ENCODE measurements around the gene P2RX1.
A peak's percentile ranks its signal among the peaks of the same experiment; 100 is the strongest.

P2RX1 gene

DNA sequence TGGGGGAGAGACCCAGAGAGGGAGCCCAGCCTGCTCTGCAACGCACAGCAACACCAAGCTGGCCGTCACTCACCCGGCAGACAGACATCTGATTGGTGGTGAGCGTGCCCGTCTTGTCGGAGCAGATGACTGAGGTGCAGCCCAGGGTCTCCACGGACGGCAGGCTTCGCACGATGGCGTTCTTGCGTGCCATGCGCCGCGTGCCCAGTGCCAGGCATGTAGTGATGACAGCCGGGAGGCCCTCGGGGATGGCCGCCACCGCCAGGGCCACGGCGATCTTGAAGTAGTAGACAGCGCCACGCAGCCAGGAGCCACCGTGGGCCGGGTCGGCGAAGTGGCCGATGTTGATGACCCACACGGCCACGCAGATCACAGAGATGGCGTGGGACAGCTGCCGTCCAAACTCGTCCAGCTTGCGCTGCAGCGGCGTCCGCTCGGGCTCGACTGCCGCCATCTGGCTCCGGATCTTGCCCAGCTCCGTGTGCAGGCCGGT is 31.1 kb upstream of the P2RX1 start:
- no peak for DNase-seq (ENCODE audit: low read depth in 1 of 2, low spot score in 1 of 2)
- in situ Hi-C loops (cut with HindIII; ENCODE audit: low pct_unique_long_range_greater_than_20kb, low sequenced_read_pairs), result no loop called here
- TF ChIP-seq JUND (IDR thresholded peaks at IDR 0.05; ENCODE audit: low read depth), result no peak

DNA sequence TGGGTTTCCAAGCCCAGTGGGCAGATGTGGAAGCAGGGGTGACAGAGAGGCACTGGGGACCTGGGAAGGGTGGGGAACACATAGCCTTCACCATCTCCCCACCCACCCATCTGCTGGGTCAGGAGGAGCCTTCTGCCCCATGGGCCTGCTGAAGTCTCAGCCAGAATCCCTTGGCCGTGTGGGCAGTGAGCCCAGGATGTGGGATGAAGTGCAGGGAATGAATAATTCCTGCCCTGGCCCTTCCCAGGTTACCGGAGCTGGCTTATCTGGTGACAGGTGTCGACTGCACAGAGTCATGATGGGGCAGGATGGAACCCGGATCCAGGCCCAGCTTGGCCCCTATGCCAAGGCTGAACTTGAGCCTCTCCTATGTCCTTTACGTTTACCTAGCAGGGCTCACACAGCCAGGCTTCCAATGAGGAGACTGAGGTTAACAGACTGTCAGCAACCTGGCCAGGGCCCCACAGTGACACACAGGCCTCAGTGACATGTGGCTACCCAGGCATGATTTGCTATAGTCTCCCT is 30.5 kb upstream of the P2RX1 start:
- in situ Hi-C loops (cut with HindIII; ENCODE audit: low pct_unique_long_range_greater_than_20kb, low sequenced_read_pairs), result no loop called here
- TF ChIP-seq JUND (IDR thresholded peaks at IDR 0.05; ENCODE audit: low read depth), result no peak
- DNase-seq (ENCODE audit: low read depth in 1 of 2, low spot score in 1 of 2), result no peak

DNA sequence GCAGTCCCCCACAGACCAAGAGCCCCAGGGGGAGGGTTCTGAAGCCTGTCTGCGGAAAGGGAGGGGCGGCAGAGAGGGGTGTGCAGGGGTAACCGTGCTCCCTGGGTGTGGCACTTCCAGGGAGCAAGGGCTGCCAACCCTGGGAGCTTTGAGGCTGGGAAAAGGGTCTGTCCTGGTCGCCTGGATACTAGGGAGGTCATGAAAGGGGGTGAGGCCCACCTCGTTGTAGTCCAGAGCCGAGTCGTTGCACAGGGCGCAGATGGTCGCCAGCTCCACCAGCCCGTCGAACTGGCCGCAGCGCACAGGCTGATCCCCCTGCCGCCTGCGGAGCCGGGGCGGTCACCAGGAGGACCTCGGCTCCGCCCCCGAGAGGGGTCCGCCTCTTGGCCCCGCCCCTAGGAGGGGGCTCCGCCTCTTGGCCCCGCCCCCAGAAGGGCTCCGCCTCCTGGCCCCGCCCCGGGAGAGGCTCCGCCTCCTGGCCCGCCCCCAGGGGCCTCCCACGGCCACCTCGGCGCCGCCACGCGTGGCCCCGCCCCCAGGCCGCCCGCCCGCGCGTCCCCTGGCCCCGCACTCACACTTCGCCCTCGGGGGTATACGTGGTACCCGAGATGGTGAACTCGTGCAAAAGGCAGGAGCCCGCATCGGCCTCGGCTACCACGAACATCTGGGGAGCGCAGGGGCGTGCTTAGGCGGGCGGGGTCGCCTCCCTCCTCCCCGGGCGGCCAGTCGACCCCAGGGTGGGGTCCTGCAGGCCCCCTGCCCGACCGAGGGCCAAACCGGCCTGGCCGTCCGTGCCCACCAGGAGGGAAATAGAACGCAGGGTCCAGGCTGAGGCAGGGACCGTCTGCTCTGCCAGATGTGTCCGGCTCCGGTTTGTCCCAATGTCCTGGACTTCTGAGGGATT is 28.5 kb upstream of the P2RX1 start:
- TF ChIP-seq JUND (IDR thresholded peaks at IDR 0.05; ENCODE audit: low read depth), result no peak
- peak; percentile 39 to 67 for DNase-seq (ENCODE audit: low read depth in 1 of 2, low spot score in 1 of 2)
- in situ Hi-C loops (cut with HindIII; ENCODE audit: low pct_unique_long_range_greater_than_20kb, low sequenced_read_pairs), result no loop called here

DNA sequence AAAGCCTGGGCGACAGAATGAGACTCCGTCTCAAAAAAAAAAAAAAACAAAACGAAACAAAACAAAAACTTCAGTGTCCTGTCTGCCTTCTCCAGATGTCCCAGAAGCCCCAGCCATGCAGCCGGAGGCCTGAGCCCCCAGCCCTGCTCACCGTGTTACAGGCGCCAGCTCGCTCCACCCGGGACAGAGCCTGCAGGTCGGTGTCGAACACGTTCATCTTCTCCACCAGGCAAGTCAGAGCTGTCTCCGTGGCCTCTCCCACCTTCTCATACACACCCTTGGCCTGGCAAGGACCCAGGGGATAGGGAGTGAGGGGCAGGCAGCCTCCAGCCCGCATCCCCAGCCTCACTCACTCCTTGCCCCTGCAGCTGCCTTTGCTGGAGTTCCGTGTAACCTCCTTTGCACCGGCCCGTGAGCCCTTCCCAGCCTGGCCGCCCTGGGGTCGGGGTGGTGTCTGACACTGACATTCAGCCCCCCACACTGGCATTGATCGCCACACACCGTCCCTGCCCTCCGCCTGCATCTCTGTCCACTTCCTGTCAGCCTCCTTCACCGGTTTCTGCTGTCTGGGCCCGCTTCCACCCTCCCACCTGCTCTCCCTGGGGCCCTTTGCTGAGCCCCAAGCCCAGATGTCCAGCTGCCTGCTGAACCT is 27.1 kb upstream of the P2RX1 start:
- no peak for TF ChIP-seq JUND (IDR thresholded peaks at IDR 0.05; ENCODE audit: low read depth)
- no peak for DNase-seq (ENCODE audit: low read depth in 1 of 2, low spot score in 1 of 2)
- in situ Hi-C loops (cut with HindIII; ENCODE audit: low pct_unique_long_range_greater_than_20kb, low sequenced_read_pairs), result no loop called here

DNA sequence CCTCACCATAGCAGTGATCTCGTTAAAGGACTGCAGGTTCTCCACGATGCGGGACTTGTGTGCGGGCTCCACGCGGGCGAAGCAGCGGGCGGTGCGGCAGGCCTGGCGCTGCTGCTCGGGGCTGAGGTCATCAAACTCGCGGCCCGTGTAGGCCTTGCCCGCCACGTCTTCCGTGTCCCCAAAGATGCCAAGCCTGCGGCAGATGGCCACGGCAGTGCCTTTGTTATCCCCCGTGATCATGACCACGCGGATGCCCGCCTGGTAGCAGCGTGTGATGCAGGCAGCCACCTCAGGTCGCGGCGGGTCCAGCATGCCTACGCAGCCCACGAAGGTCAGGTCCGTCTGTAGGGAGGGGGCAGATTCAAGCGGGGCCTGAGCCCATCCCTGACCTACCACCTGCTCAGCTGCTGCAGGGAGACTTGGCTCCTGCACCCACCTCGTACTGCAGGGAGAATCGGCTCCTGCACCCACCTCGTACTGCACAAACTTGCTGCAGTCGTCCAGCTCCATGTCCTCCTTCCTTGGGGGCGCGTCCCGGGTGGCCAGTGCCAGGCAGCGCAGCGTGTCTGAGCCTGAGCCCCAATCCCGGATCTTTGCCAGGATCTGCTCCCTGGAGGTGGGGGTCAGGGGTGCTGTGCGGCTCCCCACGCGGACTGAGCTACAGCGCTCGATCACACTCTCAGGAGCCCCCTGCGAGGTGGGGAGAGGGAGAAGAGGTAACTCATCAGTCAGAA is 24.9 kb upstream of the P2RX1 start:
- in situ Hi-C loops (cut with HindIII; ENCODE audit: low pct_unique_long_range_greater_than_20kb, low sequenced_read_pairs), result no loop called here
- TF ChIP-seq JUND (IDR thresholded peaks at IDR 0.05; ENCODE audit: low read depth), result no peak

DNA sequence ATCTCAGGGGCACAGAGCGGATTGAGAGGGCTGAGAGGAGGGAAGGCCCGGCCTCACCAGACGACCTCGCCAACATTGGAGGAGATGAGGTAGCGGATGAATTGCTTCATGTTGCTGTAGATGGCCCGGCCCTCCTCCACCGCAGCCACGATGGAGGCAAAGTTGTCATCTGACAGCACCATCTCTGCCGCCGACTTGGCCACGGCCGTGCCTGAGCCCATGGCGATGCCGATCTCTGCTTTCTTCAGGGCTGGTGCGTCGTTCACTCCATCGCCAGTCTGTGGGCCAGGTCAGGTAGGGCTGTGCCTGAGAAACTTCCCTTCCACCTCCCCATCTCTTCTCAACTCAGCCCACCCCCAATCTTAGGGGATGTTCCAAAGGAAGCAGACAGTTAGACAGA is 21.1 kb upstream of the P2RX1 start:
- in situ Hi-C loops (cut with HindIII; ENCODE audit: low pct_unique_long_range_greater_than_20kb, low sequenced_read_pairs), result no loop called here
- TF ChIP-seq JUND (IDR thresholded peaks at IDR 0.05; ENCODE audit: low read depth), result no peak

More for the DNA sequence above, 24.9 kb upstream of the P2RX1 start:
- no peak for DNase-seq (ENCODE audit: low read depth in 1 of 2, low spot score in 1 of 2)

DNA sequence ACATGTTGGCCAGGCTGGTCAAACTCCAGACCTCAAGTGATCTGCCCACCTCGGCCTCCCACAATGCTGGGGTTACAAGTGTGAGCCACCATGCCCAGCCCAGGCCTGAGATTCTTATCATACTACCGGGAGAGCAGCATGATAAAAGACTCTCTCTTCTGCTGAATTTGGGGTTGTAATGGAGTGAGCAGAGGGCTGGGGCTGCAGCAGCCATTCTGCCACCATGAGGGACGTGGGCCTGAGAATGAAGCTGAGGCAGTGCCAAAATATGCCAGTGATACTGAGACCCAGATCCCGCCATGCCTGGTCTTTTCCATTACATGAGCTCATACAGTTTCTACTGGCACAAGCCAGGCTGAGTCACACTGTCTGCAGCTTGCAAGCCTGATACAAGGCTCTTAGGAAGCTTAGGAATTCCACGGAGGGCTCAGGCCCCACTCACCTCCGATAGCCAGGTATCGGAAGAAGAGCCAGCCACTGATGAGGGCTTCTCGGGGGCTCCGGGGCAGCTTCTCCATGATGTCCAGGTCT is 19.6 kb upstream of the P2RX1 start:
- no peak for DNase-seq (ENCODE audit: low read depth in 1 of 2, low spot score in 1 of 2)
- in situ Hi-C loops (cut with HindIII; ENCODE audit: low pct_unique_long_range_greater_than_20kb, low sequenced_read_pairs), result no loop called here

More for the DNA sequence above, 21.1 kb upstream of the P2RX1 start:
- no peak for DNase-seq (ENCODE audit: low read depth in 1 of 2, low spot score in 1 of 2)

DNA sequence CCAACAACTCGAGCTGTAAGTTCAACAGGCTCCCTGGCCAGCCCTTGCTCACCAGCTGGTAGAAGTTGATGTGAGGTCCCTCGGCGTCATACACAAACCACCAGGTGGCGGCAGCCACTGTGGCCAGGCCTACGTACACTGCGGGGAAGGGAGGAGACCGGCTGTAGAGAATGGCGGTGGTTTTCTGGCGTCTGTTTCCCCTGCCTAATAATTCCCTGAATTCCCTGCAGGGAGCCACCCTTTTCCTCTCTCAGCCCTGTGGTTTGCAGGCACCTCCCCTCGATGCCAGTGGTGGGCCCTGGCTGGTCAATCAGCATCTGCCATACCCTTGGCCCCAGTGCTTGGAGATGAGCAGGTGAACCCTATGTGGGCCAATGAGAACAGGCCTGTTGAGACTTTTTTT is 18.9 kb upstream of the P2RX1 start:
- in situ Hi-C loops (cut with HindIII; ENCODE audit: low pct_unique_long_range_greater_than_20kb, low sequenced_read_pairs), result no loop called here
- no peak for TF ChIP-seq JUND (IDR thresholded peaks at IDR 0.05; ENCODE audit: low read depth)
- peak; percentile 78 to 80 for DNase-seq (ENCODE audit: low read depth in 1 of 2, low spot score in 1 of 2)

More for the DNA sequence above, 19.6 kb upstream of the P2RX1 start:
- TF ChIP-seq JUND (IDR thresholded peaks at IDR 0.05; ENCODE audit: low read depth), result no peak

DNA sequence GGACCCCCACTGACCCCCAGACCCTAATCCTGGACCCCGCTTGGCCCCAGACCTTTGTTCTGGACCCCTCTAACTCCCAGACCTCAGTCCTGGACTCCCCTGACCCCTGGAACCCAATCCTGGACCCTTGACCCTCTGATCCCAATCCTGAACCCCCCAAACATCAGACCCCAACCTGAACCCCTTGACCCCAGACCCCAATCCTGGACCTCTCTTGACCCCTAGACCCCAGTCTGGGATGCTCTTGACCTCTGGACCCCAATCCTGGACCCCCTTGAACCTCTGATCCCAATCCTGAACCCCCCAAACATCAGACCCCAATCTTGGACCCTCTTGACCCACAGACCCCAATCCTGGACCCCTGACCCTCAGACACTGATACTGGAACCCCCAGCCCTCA is 13.5 kb upstream of the P2RX1 start:
- DNase-seq (ENCODE audit: low read depth in 1 of 2, low spot score in 1 of 2), result no peak
- TF ChIP-seq JUND (IDR thresholded peaks at IDR 0.05; ENCODE audit: low read depth), result no peak
- in situ Hi-C loops (cut with HindIII; ENCODE audit: low pct_unique_long_range_greater_than_20kb, low sequenced_read_pairs), result no loop called here

DNA sequence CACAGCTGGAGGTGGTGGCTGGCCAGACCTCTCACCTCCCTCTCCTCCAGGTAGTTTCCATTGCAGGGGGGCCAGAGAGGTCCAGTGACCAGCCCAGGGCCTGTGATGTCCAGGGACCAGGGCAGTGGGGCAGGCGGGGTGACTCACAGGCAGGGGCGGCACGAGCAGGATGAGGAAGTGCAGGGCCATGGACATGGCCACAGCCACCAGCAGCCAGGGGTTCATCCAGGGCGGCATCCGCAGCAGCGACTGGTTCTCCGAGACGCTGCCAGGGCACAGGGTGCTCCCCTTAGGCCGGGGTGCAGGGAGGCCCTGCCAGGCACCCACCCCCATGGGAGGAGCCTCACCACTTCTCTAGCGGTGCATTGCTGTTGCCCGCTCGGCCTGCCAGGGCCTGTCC is 12.9 kb upstream of the P2RX1 start:
- in situ Hi-C loops (cut with HindIII; ENCODE audit: low pct_unique_long_range_greater_than_20kb, low sequenced_read_pairs), result no loop called here
- DNase-seq (ENCODE audit: low read depth in 1 of 2, low spot score in 1 of 2), result no peak
- no peak for TF ChIP-seq JUND (IDR thresholded peaks at IDR 0.05; ENCODE audit: low read depth)

DNA sequence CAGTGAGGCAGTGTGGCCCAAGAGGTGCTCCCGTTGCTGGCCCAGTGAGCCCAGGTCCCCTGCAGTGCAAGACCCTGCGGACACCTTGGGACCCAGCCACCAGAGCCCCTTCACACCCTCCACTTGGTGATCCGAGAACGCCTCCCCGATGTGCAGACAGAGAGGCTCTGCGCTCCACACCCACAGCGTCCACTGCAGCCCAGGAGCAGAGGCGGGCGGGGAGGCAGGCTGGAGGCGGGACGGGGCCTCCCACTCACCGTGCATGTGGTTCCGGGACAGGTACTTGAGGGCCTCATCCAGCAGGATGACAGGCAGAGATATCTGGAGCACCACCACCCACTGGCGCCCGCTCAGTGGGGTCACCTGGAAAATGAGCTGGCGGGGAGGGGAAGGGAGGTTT is 12.1 kb upstream of the P2RX1 start:
- in situ Hi-C loops (cut with HindIII; ENCODE audit: low pct_unique_long_range_greater_than_20kb, low sequenced_read_pairs), result no loop called here
- no peak for TF ChIP-seq JUND (IDR thresholded peaks at IDR 0.05; ENCODE audit: low read depth)
- DNase-seq (ENCODE audit: low read depth in 1 of 2, low spot score in 1 of 2), result no peak

DNA sequence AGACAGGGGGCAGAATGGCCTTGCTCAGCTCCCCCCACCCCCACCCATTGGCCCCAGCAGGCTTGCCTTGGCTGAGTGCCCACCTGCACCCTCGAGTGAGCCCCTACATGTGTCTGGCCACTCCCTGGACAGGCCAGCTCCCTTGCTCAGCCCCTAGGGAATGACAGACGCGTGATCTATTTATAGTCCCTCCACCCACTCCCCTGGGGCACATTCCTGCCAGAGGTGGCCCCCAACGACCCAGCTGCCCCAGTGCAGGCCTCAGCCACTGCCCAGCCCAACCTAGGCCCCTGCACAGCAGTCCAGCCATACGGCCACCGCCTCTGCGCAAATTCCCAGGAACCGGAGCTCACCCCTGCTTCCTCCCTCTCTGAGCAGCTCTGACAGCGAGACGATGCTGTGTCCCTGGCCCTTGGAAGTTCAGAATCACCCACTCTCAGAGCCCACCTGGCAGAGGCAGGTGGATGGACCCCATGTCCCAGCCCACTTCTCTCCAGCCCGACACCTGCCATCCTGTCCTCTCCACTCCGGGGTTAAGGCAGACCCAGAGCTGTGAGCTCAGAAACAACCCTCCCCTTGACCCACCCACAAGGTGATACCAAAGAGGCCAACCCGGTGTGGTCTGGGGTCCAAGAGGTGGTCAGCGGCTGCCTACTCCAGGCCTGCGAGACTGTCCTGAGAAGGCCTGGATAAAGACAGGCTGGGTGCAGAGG is 11.5 kb upstream of the P2RX1 start:
- in situ Hi-C loops (cut with HindIII; ENCODE audit: low pct_unique_long_range_greater_than_20kb, low sequenced_read_pairs), result no loop called here
- TF ChIP-seq JUND (IDR thresholded peaks at IDR 0.05; ENCODE audit: low read depth), result no peak
- DNase-seq (ENCODE audit: low read depth in 1 of 2, low spot score in 1 of 2), result no peak

Data from T47D (cell line).